ENCODE measurements around the gene FOSL1.

Gene FOSL1

GRCh38 chr11:65873318-65874156 is 26.7 kb downstream of the FOSL1 start:
- DNase-seq = peak; percentile 97

- no peak for DNase-seq
Measured at GRCh38 chr11:65872586-65873317, 27.4 kb downstream of the FOSL1 start, which contains the start of gene EFEMP2. EFEMP2 (minus strand) TSS chr11:65872800; CDS start chr11:65872354, 446 bp downstream.

- DNase-seq = peak; percentile 63
Measured at GRCh38 chr11:65871811-65872548, 28.2 kb downstream of the FOSL1 start.

- DNase-seq = peak; percentile 16
Measured at GRCh38 chr11:65870706-65871681, 29.2 kb downstream of the FOSL1 start.

- DNase-seq = no peak
Measured at GRCh38 chr11:65870307-65870658, 29.9 kb downstream of the FOSL1 start.

- DNase-seq = no peak
Measured at GRCh38 chr11:65869643-65870306, 30.4 kb downstream of the FOSL1 start.

GRCh38 chr11:65868907-65869306 is 31.3 kb downstream of the FOSL1 start:
- DNase-seq = no peak

GRCh38 chr11:65868076-65868667 is 32.0 kb downstream of the FOSL1 start:
- DNase-seq = peak; percentile 47

- peak; percentile 39 for DNase-seq
Measured at GRCh38 chr11:65867284-65868071, 32.7 kb downstream of the FOSL1 start.

- no peak for DNase-seq
Measured at GRCh38 chr11:65866509-65867283, 33.5 kb downstream of the FOSL1 start.

GRCh38 chr11:65865550-65866172 is 34.5 kb downstream of the FOSL1 start:
- no peak for DNase-seq

GRCh38 chr11:65864706-65865471 is 35.3 kb downstream of the FOSL1 start:
- DNase-seq = no peak

- DNase-seq = no peak
Measured at GRCh38 chr11:65863889-65864705, 36.1 kb downstream of the FOSL1 start.

- no peak for DNase-seq
Measured at GRCh38 chr11:65862941-65863888, 37.0 kb downstream of the FOSL1 start.

- no peak for DNase-seq
Measured at GRCh38 chr11:65862191-65862735, 37.9 kb downstream of the FOSL1 start.
